Left kidney (tissue), 2 donors: ENCODE results near the gene CNKSR3. TPM values are rescaled to one million over a fixed set of nuclear protein-coding genes. Genes with fewer than 3 reads are reported as not detected.

Source experiments
- DNase-seq: peaks from one replicate; pipeline ENCODE4 v3.0.0-alpha.2; 2013
- polyA plus RNA-seq: library from polyadenylated mRNA; unstranded; fragments of 120-200 nt; gene quantifications from one replicate; pipeline ENCODE4 v1.2.1, GENCODE V29; 2013; ENCODE audit not compliant: insufficient read length

CNKSR3 gene
- polyA plus RNA-seq, 1 donor = 58.4 TPM

GRCh38 chr6:154350293-154350692, 160.2 kb downstream of the CNKSR3 start:
- no peak for DNase-seq

GRCh38 chr6:154347981-154348380, 162.5 kb downstream of the CNKSR3 start:
- no peak for DNase-seq

GRCh38 chr6:154345811-154346210, 164.7 kb downstream of the CNKSR3 start:
- DNase-seq = no peak

- DNase-seq = no peak
Observed at GRCh38 chr6:154343473-154344308, 166.8 kb downstream of the CNKSR3 start.

- no peak for DNase-seq
Observed at GRCh38 chr6:154341871-154342270, 168.6 kb downstream of the CNKSR3 start.

- no peak for DNase-seq
Observed at GRCh38 chr6:154341336-154341735, 169.1 kb downstream of the CNKSR3 start.

Other genes starting within 250 kb of the CNKSR3 start
- 8.9 TPM for gene IPCEF1, start 153.9 kb downstream of the CNKSR3 start, polyA plus RNA-seq
- gene SCAF8, start 222.7 kb upstream of the CNKSR3 start, polyA plus RNA-seq = 65.7 TPM